ENCODE measurements around the gene CREG1. TPM values are rescaled to one million over a fixed set of nuclear protein-coding genes. Genes with fewer than 3 reads are reported as not detected.

Gene CREG1
- total and polyA plus RNA-seq, 7 donors = 48.0 to 180 (median 139) TPM

DNA sequence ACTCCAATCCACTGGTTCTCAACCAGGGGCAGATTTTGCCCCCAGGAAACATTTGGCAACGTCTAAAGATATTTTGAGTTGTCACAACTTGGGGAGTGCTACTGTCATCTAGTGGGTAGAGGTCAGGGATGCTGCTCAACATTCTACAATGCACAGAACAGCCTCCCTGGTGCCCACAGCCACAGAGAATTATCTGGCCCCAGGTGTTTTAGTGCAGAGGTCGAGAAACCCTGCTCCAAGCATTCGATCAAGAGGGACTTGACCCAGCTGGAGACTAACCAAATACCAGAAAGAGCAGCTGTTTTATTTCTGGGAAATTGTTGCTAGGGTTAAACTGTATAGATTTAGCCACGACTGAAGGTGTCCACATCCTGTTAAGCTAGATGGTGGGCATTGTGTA lies 54.5 kb downstream of the CREG1 start:
- Histone ChIP-seq H3K4me1 (no peaks in the 10 kb centered on the region), H3K9me3 (no peaks in the 10 kb centered on the region), H3K27me3 (no peaks in the 10 kb centered on the region), H3K4me3 (no peak overlapping the region), H3K27ac (no peak overlapping the region), H3K36me3 (no peaks in the 10 kb centered on the region)
- DNase-seq = no peak
- no peak for TF ChIP-seq POLR2AphosphoS5 (IDR thresholded peaks at IDR 0.05)
- TF ChIP-seq POLR2A (IDR thresholded peaks at IDR 0.05) = no peak
- TF ChIP-seq, protein P1, sequence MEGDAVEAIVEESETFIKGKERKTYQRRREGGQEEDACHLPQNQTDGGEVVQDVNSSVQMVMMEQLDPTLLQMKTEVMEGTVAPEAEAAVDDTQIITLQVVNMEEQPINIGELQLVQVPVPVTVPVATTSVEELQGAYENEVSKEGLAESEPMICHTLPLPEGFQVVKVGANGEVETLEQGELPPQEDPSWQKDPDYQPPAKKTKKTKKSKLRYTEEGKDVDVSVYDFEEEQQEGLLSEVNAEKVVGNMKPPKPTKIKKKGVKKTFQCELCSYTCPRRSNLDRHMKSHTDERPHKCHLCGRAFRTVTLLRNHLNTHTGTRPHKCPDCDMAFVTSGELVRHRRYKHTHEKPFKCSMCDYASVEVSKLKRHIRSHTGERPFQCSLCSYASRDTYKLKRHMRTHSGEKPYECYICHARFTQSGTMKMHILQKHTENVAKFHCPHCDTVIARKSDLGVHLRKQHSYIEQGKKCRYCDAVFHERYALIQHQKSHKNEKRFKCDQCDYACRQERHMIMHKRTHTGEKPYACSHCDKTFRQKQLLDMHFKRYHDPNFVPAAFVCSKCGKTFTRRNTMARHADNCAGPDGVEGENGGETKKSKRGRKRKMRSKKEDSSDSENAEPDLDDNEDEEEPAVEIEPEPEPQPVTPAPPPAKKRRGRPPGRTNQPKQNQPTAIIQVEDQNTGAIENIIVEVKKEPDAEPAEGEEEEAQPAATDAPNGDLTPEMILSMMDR (IDR thresholded peaks at IDR 0.05) = no peak
- TF ChIP-seq EP300 (IDR thresholded peaks at IDR 0.05) = no peak
- intact Hi-C loops (cut with DNase I) = no loop called here
- WGBS, 2 donors = 43 to 72% methylated on average over 4 of the region's 4 CpGs

DNA sequence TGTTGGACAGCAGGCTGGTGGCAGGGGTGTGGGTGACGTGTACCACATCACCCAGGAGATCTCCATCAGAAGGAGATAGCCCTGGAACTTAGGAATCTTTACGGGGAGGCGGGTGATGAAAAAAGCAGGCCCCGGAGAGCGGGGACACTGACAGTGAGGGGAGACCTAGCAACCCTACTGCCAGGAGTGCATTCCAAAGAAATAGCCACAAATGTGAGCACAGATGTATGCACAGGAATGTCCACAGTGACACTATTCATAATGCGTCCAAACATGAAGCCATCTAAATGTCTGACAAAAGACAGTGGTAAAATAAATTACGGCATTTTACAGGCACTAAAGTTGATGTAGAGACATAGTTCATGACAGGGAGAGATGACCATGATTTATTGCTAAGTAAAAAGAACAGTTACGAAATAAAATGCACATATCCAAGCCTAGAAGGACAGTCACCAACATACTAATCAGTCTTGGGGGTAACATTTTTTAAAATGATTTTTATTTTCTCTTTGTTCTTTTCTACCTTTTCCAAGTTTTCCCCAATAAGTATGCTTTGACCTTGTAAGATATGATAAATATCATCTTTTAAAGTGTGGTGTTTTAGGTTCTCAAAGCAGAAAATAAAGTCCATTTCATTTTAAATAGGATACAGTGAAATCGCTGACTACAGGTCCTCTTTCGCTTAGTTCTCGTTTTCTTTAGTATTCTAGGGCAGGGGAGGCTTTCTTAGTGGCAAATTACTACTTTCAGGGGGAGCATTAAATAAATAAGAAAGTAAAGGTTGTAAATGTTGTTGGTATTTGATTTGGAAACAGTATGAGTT lies 56.6 kb downstream of the CREG1 start:
- no peaks in the 10 kb centered on the region for H3K9me3 ChIP-seq
- no peaks in the 10 kb centered on the region for H3K36me3 ChIP-seq
- H3K27me3 ChIP-seq = peaks cover 0 to 9% (median 0%) of the 10 kb centered on the region in 3 donors
- WGBS, 2 donors = 80 to 85% methylated on average over 11 of the region's 11 CpGs
- H3K4me3 ChIP-seq = no peak overlapping the region
- H3K4me1 ChIP-seq = no peaks in the 10 kb centered on the region
- H3K27ac ChIP-seq = no peak overlapping the region
- TF ChIP-seq, protein P1 (IDR thresholded peaks at IDR 0.05) = no peak
- TF ChIP-seq POLR2AphosphoS5 (IDR thresholded peaks at IDR 0.05) = no peak
- no peak for TF ChIP-seq EP300 (IDR thresholded peaks at IDR 0.05)
- no peak for TF ChIP-seq POLR2A (IDR thresholded peaks at IDR 0.05)
- intact Hi-C loops (cut with DNase I) = no loop called here
- DNase-seq = no peak

DNA sequence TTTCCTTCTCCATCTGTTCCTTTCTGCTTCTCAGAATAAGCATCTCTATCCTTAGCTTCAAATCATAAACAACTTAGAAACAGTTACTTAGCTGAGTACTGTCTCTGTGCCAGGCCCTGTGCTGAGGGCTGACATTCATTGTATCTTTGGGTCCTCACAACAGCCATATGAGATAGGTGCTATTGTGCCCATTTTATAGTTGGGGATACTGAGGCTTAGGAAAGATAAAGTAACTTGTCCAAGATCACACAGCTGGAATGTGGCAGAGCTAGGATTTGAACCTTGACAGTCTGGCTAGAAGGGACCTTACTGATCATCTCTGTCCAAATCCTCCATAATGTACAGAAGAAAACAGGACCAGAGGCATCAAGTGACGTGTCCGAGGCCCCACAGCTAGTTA lies 60.2 kb downstream of the CREG1 start:
- intact Hi-C loops (cut with DNase I) = no loop called here
- Histone ChIP-seq H3K27me3 (peaks cover 0 to 9% (median 0%) of the 10 kb centered on the region in 3 donors), H3K4me3 (no peak overlapping the region), H3K4me1 (no peaks in the 10 kb centered on the region), H3K27ac (no peak overlapping the region), H3K36me3 (no peaks in the 10 kb centered on the region), H3K9me3 (no peaks in the 10 kb centered on the region)
- WGBS, 2 donors = 94 to 95% methylated on average over 2 of the region's 2 CpGs
- peak; percentile 20 for DNase-seq
- TF ChIP-seq POLR2A (IDR thresholded peaks at IDR 0.05) (no peak), POLR2AphosphoS5 (IDR thresholded peaks at IDR 0.05) (no peak), EP300 (IDR thresholded peaks at IDR 0.05) (no peak)
- TF ChIP-seq, protein P1 (IDR thresholded peaks at IDR 0.05) = no peak

DNA sequence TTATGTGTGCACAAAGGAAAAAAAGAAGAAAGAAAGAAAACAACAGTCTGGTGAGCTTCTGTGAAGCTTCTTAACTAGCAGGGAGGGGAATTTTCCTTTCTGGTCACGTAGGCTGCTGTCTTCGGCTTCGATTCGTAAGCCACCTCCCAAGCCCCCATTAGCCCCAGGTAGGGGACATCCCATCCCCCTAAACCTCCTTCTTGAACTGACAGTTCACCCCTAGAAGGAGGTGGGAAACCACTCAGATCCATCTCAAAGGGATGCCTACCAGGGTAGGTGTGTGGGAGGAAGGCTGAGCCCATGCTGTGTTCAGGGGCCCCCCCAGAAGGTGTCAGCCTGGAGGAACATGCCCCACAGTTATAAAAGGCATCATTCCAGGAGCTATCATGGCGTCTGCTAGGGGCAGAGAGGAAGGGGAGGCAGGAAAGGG lies 61.1 kb downstream of the CREG1 start:
- H3K27ac ChIP-seq = no peak overlapping the region
- no peak overlapping the region for H3K4me3 ChIP-seq
- TF ChIP-seq EP300 (IDR thresholded peaks at IDR 0.05) (no peak), POLR2AphosphoS5 (IDR thresholded peaks at IDR 0.05) (no peak), POLR2A (IDR thresholded peaks at IDR 0.05) (no peak)
- TF ChIP-seq, protein P1 (IDR thresholded peaks at IDR 0.05) = no peak
- DNase-seq = no peak
- peaks cover 0 to 9% (median 0%) of the 10 kb centered on the region in 3 donors for H3K27me3 ChIP-seq
- H3K4me1 ChIP-seq = no peaks in the 10 kb centered on the region
- no peaks in the 10 kb centered on the region for H3K9me3 ChIP-seq
- no peaks in the 10 kb centered on the region for H3K36me3 ChIP-seq
- 66 to 85% methylated on average over 5 of the region's 5 CpGs for WGBS, 2 donors
- intact Hi-C loops (cut with DNase I) = no loop called here

Measured in sigmoid colon (tissue), 7 donors.